ENCODE measurements around the gene MBD6.

Gene MBD6

DNA sequence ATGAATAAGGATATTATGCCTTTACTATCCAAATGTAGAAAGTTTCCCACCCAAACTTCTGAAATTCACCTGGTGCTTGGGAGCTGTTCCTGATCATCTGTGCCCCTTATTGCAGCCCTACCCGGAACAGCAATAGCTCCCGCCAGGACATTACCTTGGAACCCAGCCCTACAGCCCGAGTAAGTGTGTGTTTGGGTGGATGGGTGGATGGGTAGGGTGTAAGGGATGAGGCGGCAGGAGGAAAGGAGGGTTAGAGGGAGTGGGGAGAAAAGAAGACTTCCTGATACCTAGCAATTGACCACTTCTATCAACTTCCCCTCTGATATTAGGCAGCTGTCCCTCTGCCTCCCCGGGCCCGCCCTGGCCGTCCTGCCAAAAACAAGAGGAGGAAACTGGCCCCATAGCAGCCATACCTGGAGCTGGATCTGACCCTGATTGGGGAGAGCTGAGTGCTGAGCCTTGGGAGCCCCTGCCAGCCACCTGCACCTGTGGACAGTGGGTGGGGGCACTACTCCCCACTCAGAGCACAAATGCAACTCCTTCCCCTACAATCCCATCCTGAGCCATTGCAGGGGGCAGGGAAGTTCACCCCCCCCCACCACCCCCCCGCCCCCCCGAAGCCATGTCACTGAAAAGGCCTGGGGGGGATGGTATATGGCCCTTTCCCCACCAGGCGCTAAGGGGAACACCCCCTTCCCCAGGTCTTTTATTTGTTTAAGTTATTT is 6.4 kb downstream of the MBD6 start:
- no peak for DNase-seq

GRCh38 chr12:57529831-57530230 is 7.2 kb downstream of the MBD6 start:
- no peak for DNase-seq

GRCh38 chr12:57530396-57531142 is 7.9 kb downstream of the MBD6 start:
- DNase-seq: no peak

DNA sequence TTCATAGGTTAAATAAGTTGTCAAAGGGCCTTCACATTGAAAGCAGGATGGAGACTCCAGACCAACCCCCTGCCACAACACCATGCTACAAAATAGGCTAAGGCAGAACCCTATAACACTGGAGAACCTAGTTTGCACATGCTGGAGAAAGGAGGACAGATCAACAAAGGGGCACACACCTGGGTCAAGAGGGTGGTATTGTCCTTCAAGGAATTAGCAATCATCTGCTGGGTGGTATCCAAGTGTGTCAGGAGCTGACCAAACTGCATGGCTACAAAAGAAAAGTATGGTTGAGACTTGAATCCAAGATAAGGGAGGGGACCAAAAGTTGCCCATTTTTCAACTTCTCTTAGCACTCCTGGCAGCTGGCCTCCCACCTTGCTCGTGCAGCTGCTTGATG is 9.2 kb downstream of the MBD6 start:
- no peak for DNase-seq

DNA sequence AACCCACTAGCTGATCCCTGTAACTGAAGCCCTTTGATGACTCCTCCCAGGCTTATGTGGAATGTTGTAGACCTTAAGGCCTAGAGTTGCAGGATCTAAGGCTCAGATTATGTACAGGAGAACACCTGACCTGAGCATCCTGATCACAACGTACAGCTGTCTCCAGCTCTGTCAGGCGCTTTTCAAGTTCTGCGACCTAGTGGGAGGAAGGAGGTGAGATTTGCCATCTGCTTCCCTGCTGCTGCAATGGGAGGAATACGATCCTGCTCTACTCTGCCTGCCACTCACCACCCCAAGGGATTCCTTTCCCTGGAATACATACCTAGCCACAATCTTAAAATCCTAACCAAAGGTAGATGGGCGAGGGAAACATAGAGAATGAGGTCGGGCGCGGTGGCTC is 10.5 kb downstream of the MBD6 start:
- DNase-seq: no peak

GRCh38 chr12:57534250-57534649 is 11.6 kb downstream of the MBD6 start:
- no peak for DNase-seq

GRCh38 chr12:57534991-57535543 is 12.4 kb downstream of the MBD6 start:
- DNase-seq: no peak

GRCh38 chr12:57535764-57536596 is 13.4 kb downstream of the MBD6 start:
- no peak for DNase-seq

- DNase-seq: no peak
Observed at GRCh38 chr12:57536597-57536942, 13.9 kb downstream of the MBD6 start.

GRCh38 chr12:57539134-57539768 is 16.6 kb downstream of the MBD6 start:
- no peak for DNase-seq

DNA sequence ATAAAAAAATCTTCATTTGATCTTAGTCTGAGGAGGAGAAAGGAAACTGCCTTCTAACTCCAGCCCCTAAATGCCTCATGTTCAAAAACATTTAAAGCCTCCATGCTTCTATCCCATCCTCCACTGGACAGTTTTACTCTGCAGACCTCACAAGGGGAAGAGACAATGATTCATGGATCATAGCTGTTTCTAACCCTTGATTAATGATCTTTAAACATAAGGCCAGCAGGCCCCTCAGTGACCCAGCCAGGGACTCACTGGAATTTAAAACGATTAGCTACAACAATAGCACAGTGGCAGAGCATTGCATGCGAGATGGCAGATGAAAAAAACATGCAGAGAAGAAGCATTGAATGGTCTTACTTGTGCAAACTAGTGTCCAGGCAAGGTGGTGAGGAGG is 18.4 kb downstream of the MBD6 start:
- no peak for DNase-seq

DNA sequence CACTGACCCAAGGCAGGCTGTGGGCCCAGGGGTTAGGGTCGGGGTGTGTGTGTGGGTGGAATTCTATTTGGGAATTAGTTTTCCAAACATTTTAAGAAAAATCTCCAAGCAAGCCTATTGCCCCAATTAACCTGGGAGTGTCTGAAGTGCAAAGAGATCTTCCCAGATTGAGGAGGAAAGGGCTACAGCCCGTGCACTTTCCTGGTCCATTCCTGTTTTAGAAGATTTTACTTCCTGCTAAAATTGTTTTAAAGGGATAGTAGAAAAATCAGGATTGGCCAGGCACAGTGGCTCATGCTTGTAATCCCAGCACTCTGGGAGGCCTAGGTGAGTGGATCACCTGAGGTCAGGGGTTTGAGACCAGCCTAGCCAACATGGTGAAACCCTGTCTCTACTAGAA is 19.1 kb downstream of the MBD6 start:
- DNase-seq: no peak

GRCh38 chr12:57543581-57543980 is 21.0 kb downstream of the MBD6 start:
- DNase-seq: no peak

GRCh38 chr12:57545809-57546437 is 23.3 kb downstream of the MBD6 start:
- no peak for DNase-seq

- DNase-seq: peak; percentile 85
Observed at GRCh38 chr12:57546438-57547287, 24.0 kb downstream of the MBD6 start, which contains the start of gene DCTN2. TSS of gene DCTN2 (minus strand) at chr12:57547192. CDS start at chr12:57547063, 129 bp downstream.

DNA sequence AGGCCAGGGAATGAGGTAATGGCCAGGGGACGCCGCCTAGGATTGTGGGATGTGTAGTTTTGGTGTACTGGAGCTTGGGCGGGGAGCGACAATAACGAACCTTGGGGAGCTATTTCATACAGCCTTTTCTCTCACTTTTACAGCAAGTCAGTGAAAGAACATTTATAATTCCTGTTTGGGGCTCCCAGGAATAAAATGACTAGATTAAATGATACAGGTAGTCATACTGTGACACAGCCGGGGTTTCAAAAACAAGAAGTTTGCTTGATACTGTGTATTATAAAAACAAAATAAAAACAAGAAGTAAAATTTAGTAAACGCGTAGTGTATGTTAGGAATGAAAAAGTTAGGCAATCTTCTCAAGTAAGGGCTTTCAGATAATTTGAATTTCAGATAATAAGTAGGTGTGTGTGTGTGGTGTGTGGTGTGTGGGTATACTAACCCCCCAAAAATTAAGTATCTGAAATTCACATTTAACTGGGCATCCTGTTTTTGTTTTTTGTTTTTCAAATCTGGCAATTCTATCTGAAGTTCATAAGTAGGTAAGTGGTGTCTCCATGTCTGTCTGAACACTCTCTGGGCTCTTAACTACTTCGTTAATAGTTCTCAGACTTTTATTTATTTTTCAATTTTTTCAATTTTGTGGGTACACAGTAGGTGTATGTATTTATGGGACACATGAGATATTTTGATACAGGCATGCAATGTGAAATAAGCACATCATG is 24.8 kb downstream of the MBD6 start:
- DNase-seq: no peak

DNA sequence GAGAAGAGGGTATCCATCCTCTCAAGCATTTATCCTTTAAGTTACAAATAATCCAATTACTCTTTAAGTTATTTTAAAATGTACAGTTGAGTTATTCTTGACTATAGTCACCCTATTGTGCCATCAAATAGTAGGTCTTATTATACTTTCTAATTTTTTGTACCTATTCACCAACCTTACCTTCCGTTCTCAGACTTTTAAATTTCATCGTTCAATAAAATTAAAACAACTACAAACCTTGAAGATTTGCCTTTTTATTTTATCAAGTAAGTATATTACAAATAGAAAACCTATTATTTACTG is 25.3 kb downstream of the MBD6 start:
- DNase-seq: no peak

GRCh38 chr12:57548488-57548887 is 25.9 kb downstream of the MBD6 start:
- no peak for DNase-seq

- no peak for DNase-seq
Observed at GRCh38 chr12:57549203-57549908, 26.7 kb downstream of the MBD6 start.

All from T-helper 9 cell (primary cell).